ENCODE measurements around the gene TMX2. TPM values are rescaled to one million over a fixed set of nuclear protein-coding genes. Genes with fewer than 3 reads are reported as not detected.
A peak's percentile ranks its signal among the peaks of the same experiment; 100 is the strongest.

The TMX2 gene
- polyA plus RNA-seq, 1 donor (not counting 4 experiments of a cell fraction or from before 2014, with no cell fraction given): 92.8 TPM

GRCh38 chr11:57773026-57773598 is 60.7 kb downstream of the TMX2 start:
- H2AFZ ChIP-seq (ENCODE audit: control insufficient read depth, low read length): no peak overlapping the region
- peaks cover 55% of the 10 kb centered on the region for H3K4me1 ChIP-seq (ENCODE audit: control insufficient read depth, extremely low read depth, insufficient read depth, low read length)
- H3K27ac ChIP-seq (ENCODE audit: control insufficient read depth, insufficient read depth, low read length): peak overlapping the region; percentile 18
- H3K36me3 ChIP-seq (ENCODE audit: control insufficient read depth in 2 of 2, extremely low read depth in 1 of 2, insufficient read depth in 2 of 2, low read length in 2 of 2): peaks cover 0 to 1% of the 10 kb centered on the region in 2 experiments
- H3K4me2 ChIP-seq (ENCODE audit: control insufficient read depth, extremely low read depth, insufficient read depth, low read depth, low read length): peak overlapping the region; percentile 66
- peaks cover 12% of the 10 kb centered on the region for H3K9me1 ChIP-seq (ENCODE audit: control insufficient read depth, extremely low read depth, insufficient read depth, low read length)
- no peak overlapping the region for H3K9ac ChIP-seq (ENCODE audit: control insufficient read depth, extremely low read depth, insufficient read depth, low read length)
- peaks cover 96% of the 10 kb centered on the region for H3K79me2 ChIP-seq (ENCODE audit: control insufficient read depth, insufficient read depth, low read length)
- H3K9me3 ChIP-seq (ENCODE audit: control insufficient read depth, low read depth, low read length): no peaks in the 10 kb centered on the region
- DNase-seq (ENCODE audit: low read depth, low spot score) (no peak), FAIRE-seq (no peak)
- H4K20me1 ChIP-seq (ENCODE audit: control insufficient read depth, extremely low read depth, insufficient read depth, low read length): peaks cover 33% of the 10 kb centered on the region
- H3K27me3 ChIP-seq (ENCODE audit: control insufficient read depth, extremely low read depth, insufficient read depth, low read length): no peaks in the 10 kb centered on the region
- dilution Hi-C loops (cut with MboI; ENCODE audit: extremely low pct_ligation_motif_present, low sequenced_read_pairs): no loop called here
- H3K4me3 ChIP-seq (ENCODE audit: control insufficient read depth in 2 of 3, extremely low read depth in 1 of 3, insufficient read depth in 2 of 3, low read depth in 1 of 3, low read length in 3 of 3): no peak overlapping the region
- TF ChIP-seq EZH2 (IDR thresholded peaks at IDR 0.05; ENCODE audit: low read length) (no peak), CTCF (optimal IDR thresholded peaks at IDR 0.05 in 1 of 3, IDR thresholded peaks at IDR 0.05 in 1 of 3, conservative IDR thresholded peaks at IDR 0.05 in 1 of 3; ENCODE audit: extremely low read depth in 1 of 3, insufficient read depth in 2 of 3, low read length in 3 of 3) (no peak)

- no peak for TF ChIP-seq EZH2 (IDR thresholded peaks at IDR 0.05; ENCODE audit: low read length)
- no peak for TF ChIP-seq CTCF (optimal IDR thresholded peaks at IDR 0.05 in 1 of 3, IDR thresholded peaks at IDR 0.05 in 1 of 3, conservative IDR thresholded peaks at IDR 0.05 in 1 of 3; ENCODE audit: extremely low read depth in 1 of 3, insufficient read depth in 2 of 3, low read length in 3 of 3)
- H3K9me1 ChIP-seq (ENCODE audit: control insufficient read depth, extremely low read depth, insufficient read depth, low read length): peaks cover 13% of the 10 kb centered on the region
- H3K9ac ChIP-seq (ENCODE audit: control insufficient read depth, extremely low read depth, insufficient read depth, low read length): no peak overlapping the region
- H3K4me2 ChIP-seq (ENCODE audit: control insufficient read depth, extremely low read depth, insufficient read depth, low read depth, low read length): no peak overlapping the region
- DNase-seq (ENCODE audit: low read depth, low spot score): no peak
- FAIRE-seq: no peak
- no peak overlapping the region for H3K4me3 ChIP-seq (ENCODE audit: control insufficient read depth in 2 of 3, extremely low read depth in 1 of 3, insufficient read depth in 2 of 3, low read depth in 1 of 3, low read length in 3 of 3)
- no peaks in the 10 kb centered on the region for H3K27me3 ChIP-seq (ENCODE audit: control insufficient read depth, extremely low read depth, insufficient read depth, low read length)
- peak overlapping the region; percentile 42 for H3K27ac ChIP-seq (ENCODE audit: control insufficient read depth, insufficient read depth, low read length)
- H3K79me2 ChIP-seq (ENCODE audit: control insufficient read depth, insufficient read depth, low read length): peaks cover 93% of the 10 kb centered on the region
- H2AFZ ChIP-seq (ENCODE audit: control insufficient read depth, low read length): no peak overlapping the region
- H4K20me1 ChIP-seq (ENCODE audit: control insufficient read depth, extremely low read depth, insufficient read depth, low read length): peaks cover 33% of the 10 kb centered on the region
- no peaks in the 10 kb centered on the region for H3K36me3 ChIP-seq (ENCODE audit: control insufficient read depth in 2 of 2, extremely low read depth in 1 of 2, insufficient read depth in 2 of 2, low read length in 2 of 2)
- dilution Hi-C loops (cut with MboI; ENCODE audit: extremely low pct_ligation_motif_present, low sequenced_read_pairs): no loop called here
- H3K4me1 ChIP-seq (ENCODE audit: control insufficient read depth, extremely low read depth, insufficient read depth, low read length): peaks cover 79% of the 10 kb centered on the region
- H3K9me3 ChIP-seq (ENCODE audit: control insufficient read depth, low read depth, low read length): no peaks in the 10 kb centered on the region
Measured at GRCh38 chr11:57775491-57775890, 63.1 kb downstream of the TMX2 start.

All from keratinocyte (primary cell).